A673 (cell line): ENCODE results near the gene EXOC6. TPM values are rescaled to one million over a fixed set of nuclear protein-coding genes. Genes with fewer than 3 reads are reported as not detected.

ENCODE experiments used
- BruUV-seq: library from RNA; stranded (reverse); fragments of 400-500 nt; replicated peaks from 2 replicates; lab custom pipeline; 2021; lab: Mats Ljungman, UMichigan
- CTCF ChIA-PET: fragments of 300-600 bp; sonication (Branson Sonifier 250); formaldehyde crosslinking; loops from one replicate; lab custom pipeline; 2022; ENCODE audit warnings: antibody characterized with exemption; lab: Charles Lee
- POLR2A ChIA-PET: fragments of 300-600 bp; sonication (Branson Sonifier 250); formaldehyde crosslinking; loops from one replicate; lab custom pipeline; 2022; ENCODE audit warnings: antibody characterized with exemption; ENCODE audit not compliant: low non-redundant PET; lab: Charles Lee
- DNase-seq: peaks from one replicate; pipeline ENCODE4 v3.0.0-alpha.2; 2015; ENCODE audit warnings: low spot score
- H3K27ac ChIP-seq: fragments of 200-600 bp; sonication (generic); 2 replicates; pipeline ENCODE4 v1.5.1; 2016; ENCODE audit warnings: mixed run types, low read depth, mild to moderate bottlenecking, mixed read lengths, antibody characterized with exemption, low read length; ENCODE audit not compliant: poor library complexity, severe bottlenecking
- H3K27me3 ChIP-seq: fragments of 200-600 bp; sonication (generic); replicated peaks from 2 replicates; pipeline ENCODE4 v1.6.1; 2017; ENCODE audit warnings: mixed run types, low read depth, mild to moderate bottlenecking, mixed read lengths, antibody characterized with exemption, low read length; ENCODE audit not compliant: insufficient read depth, poor library complexity
- H3K36me3 ChIP-seq: fragments of 200-600 bp; sonication (generic); 2 replicates; pipeline ENCODE4 v1.6.1; 2016; ENCODE audit warnings: mixed run types, mild to moderate bottlenecking, mixed read lengths, antibody characterized with exemption, low read length; ENCODE audit not compliant: insufficient read depth, poor library complexity, severe bottlenecking
- H3K4me1 ChIP-seq: fragments of 200-600 bp; sonication (generic); 2 replicates; pipeline ENCODE4 v1.6.1; 2017; ENCODE audit warnings: mixed run types, mild to moderate bottlenecking, mixed read lengths, antibody characterized with exemption, low read length; ENCODE audit not compliant: insufficient read depth, poor library complexity, severe bottlenecking
- H3K4me3 ChIP-seq: fragments of 200-600 bp; sonication (generic); 2 replicates; pipeline ENCODE4 v1.5.1; 2016; ENCODE audit warnings: low read depth, mixed run types, mild to moderate bottlenecking, mixed read lengths, low read length; ENCODE audit not compliant: poor library complexity, severe bottlenecking
- H3K9me3 ChIP-seq: fragments of 200-600 bp; sonication (generic); 2 replicates; pipeline ENCODE4 v1.6.1; 2016; ENCODE audit warnings: mixed run types, low read depth, mild to moderate bottlenecking, mixed read lengths, antibody characterized with exemption, low read length; ENCODE audit not compliant: poor library complexity, severe bottlenecking
- CTCF ChIP-seq: fragments of 300-800, 200-600 bp; sonication (generic); conservative IDR thresholded peaks from 2 replicates; pipeline ENCODE4 v1.5.1; 2017; ENCODE audit warnings: low read depth, mild to moderate bottlenecking, antibody characterized with exemption, low read length, moderate library complexity, mixed read lengths
- EZH2 ChIP-seq: fragments of 200-600 bp; sonication (generic); IDR thresholded peaks from 2 replicates; pipeline ENCODE4 v1.6.1; 2017; ENCODE audit warnings: borderline replicate concordance, low read depth, mild to moderate bottlenecking, mixed read lengths, antibody characterized with exemption, low read length; ENCODE audit not compliant: poor library complexity, severe bottlenecking
- intact Hi-C: fragments of 100-400 bp; cut with micrococcal nuclease; formaldehyde crosslinking; loops from one replicate; pipeline ENCODE4 v1.10.0; 2022; ENCODE audit not compliant: unreplicated experiment
- total RNA-seq: library from RNA; stranded (reverse); gene quantifications from 2 replicates; pipeline ENCODE4 v1.2.3, GENCODE V29; 2021

The EXOC6 gene
- total RNA-seq, 1 experiment from 2014 or later = 35.0 TPM

- no peak for DNase-seq
- H3K27ac ChIP-seq = no peak overlapping the region
- CTCF ChIA-PET = interaction anchor here (1.3 kb wide), 1 partner anchor 38 kb away, joined by 7 read pairs; no protein-coding TSS in a partner anchor
- peaks cover 18% of the 10 kb centered on the region for H3K4me1 ChIP-seq
- no peak for TF ChIP-seq EZH2
- TF ChIP-seq CTCF = no peak
- no peaks in the 10 kb centered on the region for H3K36me3 ChIP-seq
- BruUV-seq = no TSS peak
- H3K9me3 ChIP-seq = no peaks in the 10 kb centered on the region
- intact Hi-C loops = loop anchor here (1.0 to 10.0 kb wide), 5 partner anchors 39 to 404 kb away; no protein-coding TSS in a partner anchor
- POLR2A ChIA-PET = no interaction called here
- H3K27me3 ChIP-seq = no peaks in the 10 kb centered on the region
- no peak overlapping the region for H3K4me3 ChIP-seq
Measured at GRCh38 chr10:92880917-92881316, 32.6 kb downstream of the EXOC6 start.

DNA sequence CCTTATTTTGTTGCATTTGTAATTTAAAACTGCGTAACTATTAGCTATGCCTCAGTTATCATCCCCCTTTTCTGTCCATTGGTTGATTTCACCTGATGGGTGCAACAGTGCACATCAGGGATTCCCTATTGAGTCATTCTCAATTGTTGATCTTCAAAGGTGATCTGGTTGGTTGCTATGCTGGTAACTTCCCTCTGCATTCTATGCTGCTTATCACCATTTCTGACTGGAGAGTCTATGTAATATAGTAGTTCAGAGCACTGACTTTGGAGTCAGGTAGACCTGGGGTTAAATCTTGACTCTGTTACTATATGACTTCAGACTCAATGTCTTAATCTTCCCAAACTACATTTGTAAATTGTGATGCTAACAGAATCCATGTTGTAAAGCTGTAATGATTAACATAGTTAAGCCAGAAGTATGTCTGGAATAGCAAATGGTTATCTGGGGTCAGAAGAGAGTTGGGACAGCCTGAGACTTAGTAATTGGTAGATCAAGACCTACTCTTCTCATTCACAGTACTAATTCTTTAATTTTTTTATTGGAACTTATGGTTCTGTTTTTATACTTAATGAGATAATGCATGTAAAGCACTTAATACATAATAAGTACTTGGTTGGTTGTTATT is 38.1 kb downstream of the EXOC6 start:
- H3K4me3 ChIP-seq = no peak overlapping the region
- no peak for DNase-seq
- no peak overlapping the region for H3K27ac ChIP-seq
- ChIA-PET POLR2A (interaction anchor here (0.6 kb wide), 1 partner anchor 849 kb away, joined by 7 read pairs; no protein-coding TSS in a partner anchor), CTCF (no interaction called here)
- no peak for TF ChIP-seq CTCF
- TF ChIP-seq EZH2 = no peak
- no peaks in the 10 kb centered on the region for H3K9me3 ChIP-seq
- H3K27me3 ChIP-seq = no peaks in the 10 kb centered on the region
- no TSS peak for BruUV-seq
- H3K4me1 ChIP-seq = no peaks in the 10 kb centered on the region
- intact Hi-C loops = loop anchor here (5.0 to 10.0 kb wide), 2 partner anchors 398 to 471 kb away; no protein-coding TSS in a partner anchor
- no peaks in the 10 kb centered on the region for H3K36me3 ChIP-seq

DNA sequence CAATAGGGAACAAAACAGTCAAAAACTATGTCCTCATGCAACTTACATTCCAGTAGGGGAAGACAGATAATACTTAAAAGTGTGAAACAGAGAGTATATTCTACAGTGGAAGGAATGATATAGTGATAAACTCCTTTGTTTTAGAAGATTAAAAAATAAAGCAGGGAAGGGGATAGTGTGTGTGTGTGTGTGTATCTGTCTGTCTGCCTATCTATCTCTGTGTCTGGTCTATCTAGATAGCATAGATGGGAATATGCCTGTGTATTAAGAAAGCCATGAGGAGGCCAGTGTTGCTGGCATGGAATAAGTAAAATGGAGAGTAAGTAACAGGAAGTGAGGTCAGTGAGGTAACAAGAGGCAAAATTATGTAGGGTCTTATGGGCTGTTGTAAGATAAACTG is 42.2 kb downstream of the EXOC6 start:
- no TSS peak for BruUV-seq
- no peak for DNase-seq
- Histone ChIP-seq H3K27ac (no peak overlapping the region), H3K27me3 (no peaks in the 10 kb centered on the region), H3K9me3 (no peaks in the 10 kb centered on the region), H3K4me1 (peaks cover 3% of the 10 kb centered on the region), H3K4me3 (no peak overlapping the region), H3K36me3 (no peaks in the 10 kb centered on the region)
- POLR2A ChIA-PET = no interaction called here
- TF ChIP-seq CTCF (no peak), EZH2 (no peak)
- CTCF ChIA-PET = no interaction called here
- intact Hi-C loops = loop anchor here (5.0 kb wide), 1 partner anchor 182 kb away; the partner anchor contains the start of gene CYP26A1
